GM19455 (cell line): ENCODE results near the gene CDHR5.
A peak's percentile ranks its signal among the peaks of the same experiment; 100 is the strongest.

ENCODE experiments used
- ATAC-seq: cut with Tn5 transposase; IDR thresholded peaks from one replicate; pipeline ENCODE4 v1.9.1; 2021; ENCODE audit not compliant: unreplicated experiment

CDHR5 gene

GRCh38 chr11:623999-624704 lies 603 bp downstream of the CDHR5 start:
- ATAC-seq = no peak

DNA sequence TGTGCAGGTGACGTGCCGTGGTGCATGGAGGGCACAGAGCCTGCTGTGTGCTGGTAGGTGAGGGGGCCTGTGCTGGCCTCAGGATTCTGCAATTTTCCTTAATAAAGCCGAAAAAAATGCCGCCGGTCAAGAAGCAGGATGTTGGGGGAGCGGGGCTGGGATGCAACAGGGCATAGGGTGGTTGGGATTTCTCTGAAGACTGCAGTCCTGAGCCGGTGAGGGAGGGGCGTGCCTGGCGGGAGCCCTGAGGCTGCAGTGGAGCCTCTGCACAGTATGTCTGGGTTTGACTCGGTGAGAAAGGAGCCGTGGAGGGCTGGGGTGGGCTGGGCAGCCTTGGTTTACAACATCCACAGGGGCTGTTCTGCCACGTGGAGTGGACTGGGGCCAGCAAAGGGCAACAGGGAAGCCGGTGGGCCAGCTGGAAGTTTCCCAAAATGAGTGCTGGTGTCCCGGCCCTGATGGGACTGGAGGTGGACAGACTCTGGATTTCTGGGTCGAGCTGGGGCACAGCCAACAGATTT lies 1.3 kb downstream of the CDHR5 start:
- ATAC-seq = no peak

- no peak for ATAC-seq
These were observed 2.9 kb downstream of the CDHR5 start for GRCh38 chr11:621838-622237.

DNA sequence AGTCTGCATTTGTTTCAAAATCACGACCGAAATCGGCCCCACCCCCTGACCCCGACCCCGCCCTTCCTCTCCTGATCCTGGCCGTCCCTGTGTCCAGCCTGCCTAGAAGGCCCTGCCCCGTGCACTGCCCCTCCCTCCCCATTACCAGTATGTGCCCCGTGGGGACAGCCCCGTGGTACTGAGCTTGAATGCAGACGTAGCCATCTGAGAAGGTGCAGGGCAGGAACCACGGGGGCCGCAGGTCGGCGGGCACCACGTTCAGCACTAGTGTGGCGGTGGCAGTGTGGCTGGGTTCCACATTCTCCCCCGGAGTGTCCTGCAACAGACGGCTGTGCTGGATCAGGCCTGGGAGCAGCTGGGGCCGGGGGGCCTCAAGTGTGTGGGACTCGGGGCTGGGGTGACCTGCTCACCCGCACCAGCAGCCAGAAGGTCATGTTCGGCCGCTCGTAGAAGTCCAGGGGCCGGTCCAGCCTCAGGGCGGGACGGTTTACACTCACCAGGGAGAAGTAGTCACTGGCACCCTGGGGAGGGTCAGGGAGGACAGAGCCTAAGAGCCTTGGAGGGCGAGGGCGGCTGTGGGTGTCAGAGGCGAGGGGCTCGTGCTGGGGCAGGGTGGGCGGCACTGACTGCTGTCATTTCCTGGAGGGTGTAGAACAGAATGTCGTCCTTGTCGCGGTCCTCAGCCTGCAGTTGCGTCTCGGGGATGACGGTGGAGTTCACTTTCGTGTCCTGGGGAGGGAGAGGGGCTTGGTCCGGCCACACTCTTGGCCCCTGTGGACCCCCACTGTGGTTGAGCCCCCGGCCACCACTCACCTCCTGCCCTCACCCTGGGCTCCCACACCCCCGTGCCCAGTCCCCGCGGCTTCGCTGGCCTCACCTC lies 3.6 kb downstream of the CDHR5 start:
- no peak for ATAC-seq

DNA sequence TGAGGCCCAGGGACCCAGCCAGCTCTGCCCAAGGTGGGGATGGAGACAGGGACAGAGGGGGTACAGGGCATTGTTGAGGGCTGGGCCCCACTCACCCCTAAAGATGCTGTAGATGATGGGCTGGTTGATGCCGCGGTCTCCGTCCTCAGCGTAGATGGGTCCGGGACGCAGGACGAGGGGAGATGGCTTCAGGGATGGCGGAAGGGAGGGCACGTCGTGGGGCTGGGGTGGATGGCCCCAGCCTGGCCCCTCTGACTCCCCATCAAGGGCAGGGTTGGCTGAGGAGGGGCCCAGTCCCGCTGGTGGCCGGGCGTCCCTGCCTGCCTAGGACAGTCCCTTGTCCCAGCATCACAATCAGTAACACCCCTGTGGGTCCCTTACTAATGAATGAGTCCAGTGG lies 4.6 kb downstream of the CDHR5 start:
- ATAC-seq = no peak

- ATAC-seq = no peak
These were observed 5.1 kb downstream of the CDHR5 start for GRCh38 chr11:619628-620050.

GRCh38 chr11:618856-619627 lies 5.7 kb downstream of the CDHR5 start:
- ATAC-seq = no peak

DNA sequence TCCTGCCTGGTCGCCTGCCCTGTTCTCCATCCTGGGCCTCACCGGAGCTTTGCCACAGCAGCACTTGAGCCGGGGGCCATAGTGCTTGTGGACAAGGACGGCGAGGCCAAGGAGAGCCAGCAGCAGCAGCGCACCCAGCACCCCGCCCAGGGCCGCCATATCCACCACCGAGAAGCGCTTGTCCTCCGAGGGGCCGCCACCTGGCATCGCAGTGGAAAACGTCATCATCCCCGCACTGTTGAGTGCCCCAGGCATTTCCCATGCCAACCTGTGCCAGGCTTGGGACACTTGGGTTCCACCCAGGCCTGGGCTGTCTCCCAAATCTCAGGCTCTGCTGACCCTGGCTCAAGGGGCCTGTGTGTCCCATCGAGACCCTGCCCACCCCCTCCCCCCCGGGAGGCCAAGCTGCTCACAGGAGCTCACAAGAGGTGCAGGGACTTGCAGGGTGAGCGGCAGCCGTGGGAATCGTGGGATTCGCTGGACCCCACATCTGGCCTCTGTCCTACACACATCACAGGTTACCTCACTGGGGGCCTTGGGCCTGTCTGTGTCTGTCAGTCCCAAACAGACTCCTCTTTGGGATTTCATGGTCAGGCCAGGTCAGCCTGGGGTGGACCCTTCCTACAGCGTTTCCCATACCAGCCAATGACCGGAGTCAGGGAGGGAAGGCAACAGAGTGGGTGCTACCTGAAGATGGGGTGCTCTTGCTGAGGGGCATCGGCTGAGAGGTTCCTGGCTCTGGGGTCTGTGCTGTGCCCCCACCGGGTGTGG lies 6.7 kb downstream of the CDHR5 start:
- no peak for ATAC-seq

DNA sequence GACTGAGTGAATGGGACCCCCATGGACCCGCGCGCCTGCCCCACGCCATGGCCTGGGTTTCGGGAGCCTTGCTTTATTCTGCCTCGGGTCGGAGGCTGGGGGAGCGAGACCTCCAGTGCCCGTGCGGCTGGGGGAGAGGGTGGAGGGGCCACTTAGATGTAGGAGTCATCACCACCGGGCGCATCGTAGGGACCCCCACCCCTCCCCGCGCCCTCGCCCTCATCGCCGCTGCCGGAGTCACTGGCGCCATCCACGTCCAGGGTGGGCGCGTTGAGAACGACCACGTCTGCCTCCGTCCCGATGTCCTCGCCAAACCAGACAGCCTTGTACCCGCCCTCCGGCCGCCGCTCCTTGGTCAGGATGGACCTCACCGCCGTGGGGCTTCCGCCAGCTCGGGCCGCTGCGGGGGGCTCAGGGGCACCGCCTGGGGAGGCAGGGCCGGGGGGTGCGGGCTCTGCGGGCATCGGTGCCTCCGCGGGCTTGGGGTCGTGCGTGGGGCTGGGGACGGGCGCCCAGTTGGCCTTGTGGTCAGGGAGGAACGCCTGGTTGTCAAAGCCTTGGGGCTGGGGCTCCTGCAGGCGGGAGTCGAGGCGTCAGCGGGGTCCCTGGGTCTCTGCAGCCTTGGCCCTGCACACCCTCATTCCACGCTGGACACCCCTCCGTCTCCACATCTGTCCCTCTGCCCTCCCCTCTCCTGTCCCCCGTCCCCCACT lies 7.4 kb downstream of the CDHR5 start:
- ATAC-seq = no peak

DNA sequence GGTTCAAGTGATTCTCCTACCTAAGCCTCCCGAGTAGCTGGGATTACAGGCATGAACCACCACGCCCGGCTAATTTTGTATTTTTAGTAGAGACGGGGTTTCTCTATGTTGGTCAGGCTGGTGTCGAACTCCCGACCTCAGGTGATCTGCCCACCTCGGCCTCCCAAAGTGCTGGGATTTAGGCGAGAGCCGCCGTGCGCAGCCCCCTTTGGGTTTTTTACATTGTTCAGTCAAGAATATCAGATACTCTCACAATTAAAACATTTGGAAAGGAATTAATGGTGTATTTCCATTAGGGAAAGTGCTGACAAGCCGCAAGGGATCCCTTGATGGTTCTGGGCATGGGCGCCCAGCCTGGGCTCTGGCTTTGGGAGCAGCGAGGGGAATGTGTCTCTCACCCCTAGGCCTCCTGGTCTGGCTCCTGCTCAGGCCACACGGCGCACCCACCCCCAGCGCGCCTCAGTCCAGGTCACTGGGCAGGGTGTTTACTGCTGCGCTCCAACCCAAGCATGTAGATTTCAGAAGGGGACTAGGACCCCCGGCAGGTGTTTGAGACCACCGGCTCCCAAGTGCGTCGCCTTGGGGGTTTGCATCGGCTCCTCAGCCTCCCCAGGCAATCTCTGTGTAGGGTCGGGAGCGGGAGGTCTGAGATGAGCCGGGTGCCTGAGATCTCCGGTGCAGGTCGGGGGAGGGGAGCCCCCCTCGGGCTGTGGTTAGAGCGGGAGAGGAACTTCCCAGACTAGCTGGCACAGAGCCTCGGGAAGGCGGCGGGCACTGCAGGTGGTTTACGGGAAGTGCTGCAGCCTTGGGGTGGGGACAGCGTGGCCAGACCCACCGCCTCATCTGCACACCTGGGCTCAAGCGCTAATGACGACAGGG lies 8.2 kb downstream of the CDHR5 start:
- no peak for ATAC-seq

DNA sequence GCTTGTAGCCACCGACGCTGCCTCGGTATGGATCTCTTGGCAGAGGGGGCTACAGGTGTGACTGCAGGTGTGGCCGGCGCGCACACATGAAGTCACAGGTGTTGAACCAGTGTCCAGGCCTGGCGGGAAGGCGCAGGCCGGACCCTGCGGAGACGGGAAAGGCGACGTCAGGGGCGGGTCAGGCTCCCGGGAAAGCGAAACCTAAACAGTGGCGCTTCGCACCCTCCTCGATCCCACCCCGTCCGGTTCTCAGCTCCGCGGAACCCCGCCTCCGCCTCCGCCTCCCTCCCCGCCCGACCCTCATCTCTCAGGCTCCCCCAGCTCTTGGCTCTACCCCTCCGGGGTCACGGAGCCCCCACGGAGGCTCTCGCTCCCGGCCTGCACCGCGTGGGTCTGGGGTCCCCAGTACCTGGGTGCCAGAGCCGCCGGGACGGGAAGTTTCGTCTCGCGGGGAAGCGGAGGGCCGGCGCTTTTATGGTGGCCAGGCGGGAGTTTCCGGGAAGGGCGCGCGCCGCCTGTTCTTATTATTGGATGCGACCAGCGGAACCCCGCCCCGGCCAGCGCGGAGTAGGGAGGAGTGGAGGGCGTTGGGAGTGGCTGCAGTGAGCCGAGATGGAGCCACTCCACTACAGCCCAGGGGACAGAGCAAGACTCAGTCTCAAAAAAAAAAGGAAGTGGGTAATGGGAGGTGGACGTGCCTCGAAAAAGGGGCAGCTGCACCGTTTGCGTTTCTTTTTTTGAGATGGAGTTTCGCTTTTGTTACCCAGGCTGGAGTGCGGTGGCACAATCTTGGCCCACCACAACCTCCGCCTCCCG lies 9.0 kb downstream of the CDHR5 start, which contains the start of gene IRF7:
IRF7 (minus strand) TSS at position 447 of the 816 bp plus-strand sequence. CDS start 586 bp downstream, outside the sequence.
- ATAC-seq = peak; percentile 68

- no peak for ATAC-seq
These were observed 9.9 kb downstream of the CDHR5 start for GRCh38 chr11:614623-615503.

- no peak for ATAC-seq
These were observed 10.6 kb downstream of the CDHR5 start for GRCh38 chr11:614021-614622.

DNA sequence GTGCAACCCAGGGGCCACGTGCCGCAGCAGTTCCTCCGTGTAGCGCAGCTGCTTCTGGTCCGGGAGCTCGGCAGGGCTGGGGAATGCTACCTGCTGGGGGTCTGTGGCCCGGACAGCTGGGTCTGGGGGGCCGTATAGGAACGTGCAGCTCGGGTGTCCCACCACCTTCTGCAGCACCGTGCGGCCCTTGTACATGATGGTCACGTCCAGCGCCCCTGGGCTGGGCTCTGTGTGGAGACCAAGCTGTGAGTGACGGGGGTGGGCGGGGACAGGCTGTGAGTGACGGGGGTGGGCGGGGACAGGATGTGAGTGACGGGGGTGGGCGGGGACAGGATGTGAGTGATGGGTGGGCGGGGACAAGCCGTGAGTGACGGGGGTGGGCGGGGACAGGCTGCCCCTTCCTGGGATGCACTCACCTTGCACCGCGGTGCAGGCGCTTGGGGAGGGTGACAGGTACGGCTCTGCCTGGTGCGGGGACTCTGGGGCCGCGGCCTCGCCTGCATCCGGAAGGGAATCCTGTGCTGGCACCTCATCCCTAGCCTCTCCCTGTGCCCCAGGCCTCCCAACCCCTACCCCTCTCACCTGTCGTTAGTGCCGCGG lies 11.3 kb downstream of the CDHR5 start:
- no peak for ATAC-seq

- ATAC-seq = no peak
These were observed 11.8 kb downstream of the CDHR5 start for GRCh38 chr11:612961-613300.

DNA sequence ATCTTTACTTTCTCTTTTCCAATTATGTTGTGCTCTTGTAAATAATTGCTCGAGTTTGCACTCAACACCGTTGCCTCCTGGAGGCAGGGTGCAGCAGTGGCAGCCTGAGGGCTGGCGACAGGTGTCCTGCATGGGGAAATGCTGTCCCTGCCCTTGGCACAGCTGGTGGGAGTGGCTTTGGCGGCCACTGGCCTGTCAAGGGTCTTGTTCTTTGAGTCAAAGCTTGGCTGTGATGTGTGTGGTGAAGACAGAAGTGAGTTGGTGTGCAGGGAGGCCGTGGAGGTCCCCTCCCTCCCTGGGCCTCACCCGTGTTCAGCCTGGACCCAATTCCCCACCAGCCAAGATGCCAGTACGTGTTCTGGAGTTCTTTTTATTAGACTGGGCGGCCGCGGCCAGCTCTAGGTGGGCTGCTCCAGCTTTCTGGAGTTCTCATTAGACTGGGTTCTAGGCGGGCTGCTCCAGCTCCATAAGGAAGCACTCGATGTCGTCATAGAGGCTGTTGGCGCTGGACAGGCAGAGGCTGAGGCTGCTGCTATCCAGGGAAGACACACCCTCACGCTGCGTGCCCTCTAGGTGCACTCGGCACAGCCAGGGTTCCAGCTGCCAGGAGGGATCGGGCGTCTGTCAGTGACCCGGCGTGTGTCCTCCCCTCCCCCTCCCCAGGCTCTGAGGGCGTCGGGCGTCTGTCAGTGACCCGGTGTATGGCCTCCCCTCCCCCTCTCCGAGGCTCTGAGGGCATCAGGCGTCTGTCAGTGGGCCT lies 12.4 kb downstream of the CDHR5 start:
- ATAC-seq = no peak
